Measurements from ENCODE around the gene HOXA6. TPM values are rescaled to one million over a fixed set of nuclear protein-coding genes. Genes with fewer than 3 reads are reported as not detected.

Gene HOXA6
- total and polyA plus RNA-seq, 2 experiments from 2014 or later = not detected

GRCh38 chr7:27134392-27134791 is 13.2 kb downstream of the HOXA6 start:
- TF ChIP-seq CREB1 (CRISPR knock-in tag; IDR thresholded peaks at IDR 0.05; ENCODE audit: low read depth) (no peak), EZH2 (IDR thresholded peaks at IDR 0.05; ENCODE audit: low read depth, unreplicated experiment) (peak; percentile 36)
- Histone ChIP-seq H3K36me3 (ENCODE audit: insufficient read depth) (no peaks in the 10 kb centered on the region), H3K4me2 (no peak overlapping the region), H3K9me2 (ENCODE audit: insufficient read depth) (no peaks in the 10 kb centered on the region), H2AFZ (no peak overlapping the region), H3K4me3 (no peak overlapping the region), H3K79me2 (replicated peaks; ENCODE audit: insufficient read depth) (no peaks in the 10 kb centered on the region), H3F3A (replicated peaks; ENCODE audit: low read depth) (peaks cover 49% of the 10 kb centered on the region), H3K4me1 (ENCODE audit: insufficient read depth) (peaks cover 15% of the 10 kb centered on the region; the same call in 1 of the 2 replicates), H4K20me1 (replicated peaks; ENCODE audit: insufficient read depth) (peaks cover 67% of the 10 kb centered on the region), H3K27ac (ENCODE audit: low read depth) (no peak overlapping the region), H3K27me3 (ENCODE audit: insufficient read depth) (peaks cover 100% of the 10 kb centered on the region)
- Mint-ChIP-seq H3K36me3 (ENCODE audit: low read depth) (no peaks in the 10 kb centered on the region), H3K4me1 (peaks cover 5% of the 10 kb centered on the region; the same call in 2 of the 3 replicates), H3K9me3 (no peaks in the 10 kb centered on the region; the same call in 2 of the 3 replicates), H3K4me3 (no peak overlapping the region), H3K27ac (no peak overlapping the region), H3K27me3 (ENCODE audit: insufficient read depth, low read depth, poor library complexity) (peaks cover 96% of the 10 kb centered on the region)
- ATAC-seq (no peak), DNase-seq (ENCODE audit: low spot score) (no peak)

GRCh38 chr7:27133409-27134231 is 14.0 kb downstream of the HOXA6 start:
- Histone ChIP-seq H3K4me3 (no peak overlapping the region), H3K4me1 (ENCODE audit: insufficient read depth) (peaks cover 8% of the 10 kb centered on the region; the same call in 1 of the 2 replicates), H3K36me3 (ENCODE audit: insufficient read depth) (no peaks in the 10 kb centered on the region), H4K20me1 (replicated peaks; ENCODE audit: insufficient read depth) (peaks cover 61% of the 10 kb centered on the region), H3K9me2 (ENCODE audit: insufficient read depth) (no peaks in the 10 kb centered on the region), H2AFZ (no peak overlapping the region), H3K79me2 (replicated peaks; ENCODE audit: insufficient read depth) (no peaks in the 10 kb centered on the region), H3F3A (replicated peaks; ENCODE audit: low read depth) (peaks cover 45% of the 10 kb centered on the region), H3K27me3 (ENCODE audit: insufficient read depth) (peaks cover 100% of the 10 kb centered on the region), H3K27ac (ENCODE audit: low read depth) (no peak overlapping the region), H3K4me2 (no peak overlapping the region)
- no peaks in the 10 kb centered on the region; the same call in 2 of the 3 replicates for H3K9me3 Mint-ChIP-seq
- DNase-seq (ENCODE audit: low spot score) = no peak
- no peaks in the 10 kb centered on the region for H3K36me3 Mint-ChIP-seq (ENCODE audit: low read depth)
- ATAC-seq = no peak
- H3K4me1 Mint-ChIP-seq = peaks cover 1% of the 10 kb centered on the region; the same call in 1 of the 3 replicates
- peaks cover 96% of the 10 kb centered on the region for H3K27me3 Mint-ChIP-seq (ENCODE audit: insufficient read depth, low read depth, poor library complexity)
- TF ChIP-seq ZNF114 (CRISPR knock-in tag; IDR thresholded peaks at IDR 0.05) = no peak
- peak; percentile 85 for TF ChIP-seq EZH2 (IDR thresholded peaks at IDR 0.05; ENCODE audit: low read depth, unreplicated experiment)
- no peak overlapping the region for H3K4me3 Mint-ChIP-seq
- H3K27ac Mint-ChIP-seq = no peak overlapping the region

- no peaks in the 10 kb centered on the region for H3K79me2 ChIP-seq (replicated peaks; ENCODE audit: insufficient read depth)
- peaks cover 100% of the 10 kb centered on the region for H3K27me3 ChIP-seq (ENCODE audit: insufficient read depth)
- no peaks in the 10 kb centered on the region for H3K36me3 ChIP-seq (ENCODE audit: insufficient read depth)
- H3K9me2 ChIP-seq (ENCODE audit: insufficient read depth) = no peaks in the 10 kb centered on the region
- Mint-ChIP-seq H3K4me1 (no peaks in the 10 kb centered on the region; the same call in 2 of the 3 replicates), H3K27ac (no peak overlapping the region), H3K9me3 (no peaks in the 10 kb centered on the region; the same call in 2 of the 3 replicates), H3K27me3 (ENCODE audit: insufficient read depth, low read depth, poor library complexity) (peaks cover 96% of the 10 kb centered on the region), H3K4me3 (no peak overlapping the region), H3K36me3 (ENCODE audit: low read depth) (no peaks in the 10 kb centered on the region)
- TF ChIP-seq JUNB (IDR thresholded peaks at IDR 0.05; ENCODE audit: unreplicated experiment) (no peak), STAT1 (IDR thresholded peaks at IDR 0.05; ENCODE audit: unreplicated experiment) (no peak), ETS1 (IDR thresholded peaks at IDR 0.05) (no peak), EZH2 (IDR thresholded peaks at IDR 0.05; ENCODE audit: low read depth, unreplicated experiment) (no peak), CTCF (conservative IDR thresholded peaks at IDR 0.05; ENCODE audit: low read depth in 2 of 2) (no peak), NANOG (IDR thresholded peaks at IDR 0.05; ENCODE audit: borderline replicate concordance) (no peak)
- H2AFZ ChIP-seq = no peak overlapping the region
- H4K20me1 ChIP-seq (replicated peaks; ENCODE audit: insufficient read depth) = peaks cover 57% of the 10 kb centered on the region
- peaks cover 45% of the 10 kb centered on the region for H3F3A ChIP-seq (replicated peaks; ENCODE audit: low read depth)
- ATAC-seq (no peak), DNase-seq (ENCODE audit: low spot score) (no peak)
- H3K4me3 ChIP-seq = no peak overlapping the region
- H3K4me2 ChIP-seq = no peak overlapping the region
- peaks cover 7% of the 10 kb centered on the region; the same call in 1 of the 2 replicates for H3K4me1 ChIP-seq (ENCODE audit: insufficient read depth)
- H3K27ac ChIP-seq (ENCODE audit: low read depth) = no peak overlapping the region
Observed at GRCh38 chr7:27132978-27133377, 14.6 kb downstream of the HOXA6 start.

Measured in GM23338 (cell line).